Activated T-cell treated with anti-CD3 and anti-CD28 coated beads, Interleukin-2, amount 50 U/mL, for 48 hours (primary cell): ENCODE data around the gene HLF.

Source experiments
- DNase-seq, 2 experiments: peaks; one replicate each; pipeline ENCODE4 v3.0.0-alpha.2; 2020

The HLF gene

GRCh38 chr17:55258578-55259135 is 6.1 kb upstream of the HLF start:
- no peak for DNase-seq

DNA sequence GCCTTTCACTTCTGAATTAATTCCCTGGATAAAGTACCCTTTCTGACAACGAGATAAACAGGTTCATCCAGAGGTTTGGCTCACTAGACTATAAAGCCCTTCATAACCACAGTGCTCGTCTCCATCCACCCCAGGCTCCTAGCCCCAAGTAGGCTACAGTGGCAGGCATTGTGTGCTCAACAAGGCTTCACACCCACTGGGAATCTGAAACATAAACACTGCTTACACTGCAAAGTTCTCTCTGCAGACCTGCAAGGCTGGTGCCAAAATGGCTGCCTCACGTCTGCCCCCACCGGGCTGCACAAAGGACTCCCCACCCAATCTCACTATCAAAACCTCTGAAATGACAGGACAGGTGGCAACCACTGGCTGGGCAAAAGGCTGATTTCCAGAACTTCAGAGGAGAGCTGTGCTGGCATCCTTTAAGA is 5.1 kb upstream of the HLF start:
- DNase-seq = no peak

- DNase-seq = no peak
These were observed 3.4 kb upstream of the HLF start for GRCh38 chr17:55261311-55261710.

GRCh38 chr17:55263569-55264277 is 1.0 kb upstream of the HLF start:
- DNase-seq = peak; percentile 19 to 26

- peak in 1 of 2 experiments; percentile 21 for DNase-seq
These were observed 499 bp upstream of the HLF start for GRCh38 chr17:55264278-55264644.

DNA sequence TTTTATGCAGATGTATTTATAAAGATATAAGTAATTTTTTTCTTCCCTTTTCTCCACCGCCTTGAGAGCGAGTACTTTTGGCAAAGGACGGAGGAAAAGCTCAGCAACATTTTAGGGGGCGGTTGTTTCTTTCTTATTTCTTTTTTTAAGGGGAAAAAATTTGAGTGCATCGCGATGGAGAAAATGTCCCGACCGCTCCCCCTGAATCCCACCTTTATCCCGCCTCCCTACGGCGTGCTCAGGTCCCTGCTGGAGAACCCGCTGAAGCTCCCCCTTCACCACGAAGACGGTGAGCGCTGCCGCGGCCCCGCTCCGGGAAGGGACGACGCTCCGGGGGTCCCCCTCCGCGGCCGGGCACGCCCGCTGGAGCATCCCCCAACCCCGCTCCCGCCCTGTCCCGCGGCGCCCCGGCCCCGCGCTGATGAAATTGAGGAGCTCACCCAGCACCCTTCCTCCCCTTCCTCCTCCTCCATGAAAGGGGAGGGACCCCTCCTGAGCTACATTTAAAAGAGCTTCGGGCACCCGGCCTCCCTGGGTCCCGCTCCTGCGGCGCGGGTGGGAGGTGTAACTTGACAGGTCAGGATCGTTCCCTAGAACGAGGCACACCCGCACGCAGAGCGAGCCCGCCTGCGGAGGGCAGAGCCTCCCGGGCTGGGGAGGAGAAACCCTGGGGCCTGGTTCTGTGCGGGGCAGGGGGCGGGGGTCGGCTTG is 706 bp downstream of the HLF start:
- peak; percentile 28 to 32 for DNase-seq

- peak in 1 of 2 experiments; percentile 24 for DNase-seq
These were observed 1.5 kb downstream of the HLF start for GRCh38 chr17:55266051-55266957.

DNA sequence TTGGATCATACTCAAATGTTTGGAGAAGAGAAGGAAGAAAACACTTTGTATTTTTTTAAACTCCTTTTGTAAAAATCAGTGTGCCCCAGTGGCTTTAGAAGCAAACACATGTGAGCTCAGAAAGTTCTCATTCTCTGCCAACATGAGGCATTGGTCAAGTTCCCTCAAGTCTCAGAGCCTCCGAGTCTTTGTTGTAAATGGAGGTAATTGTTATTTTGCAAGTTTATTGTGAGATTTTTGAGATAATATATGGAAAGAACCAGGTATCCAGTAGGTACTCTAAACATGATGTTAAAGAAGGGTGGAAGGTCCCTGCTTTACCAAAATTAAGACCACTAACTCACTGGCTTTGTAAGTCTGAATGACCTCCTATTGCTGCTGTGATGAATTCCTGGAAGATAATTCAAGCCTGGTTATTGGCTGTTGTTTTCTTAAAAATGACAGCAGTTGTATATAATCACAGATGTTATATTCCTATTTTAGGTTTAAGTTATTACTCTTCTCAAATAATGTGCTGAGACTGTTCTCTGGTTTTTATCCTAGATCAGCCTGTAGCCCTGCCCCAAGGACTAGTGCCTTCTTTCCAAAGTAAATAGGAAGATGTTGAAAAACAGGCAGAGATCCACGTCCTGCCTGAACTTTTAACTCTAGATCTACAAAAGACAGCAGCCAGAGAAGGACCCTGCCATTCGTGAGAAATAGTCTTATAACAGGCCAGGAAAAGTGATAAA is 2.4 kb downstream of the HLF start:
- no peak for DNase-seq

- no peak for DNase-seq
These were observed 3.3 kb downstream of the HLF start for GRCh38 chr17:55267777-55268648.

- no peak for DNase-seq
These were observed 4.1 kb downstream of the HLF start for GRCh38 chr17:55268649-55269480.

- no peak for DNase-seq
These were observed 5.1 kb downstream of the HLF start for GRCh38 chr17:55269894-55270293.

DNA sequence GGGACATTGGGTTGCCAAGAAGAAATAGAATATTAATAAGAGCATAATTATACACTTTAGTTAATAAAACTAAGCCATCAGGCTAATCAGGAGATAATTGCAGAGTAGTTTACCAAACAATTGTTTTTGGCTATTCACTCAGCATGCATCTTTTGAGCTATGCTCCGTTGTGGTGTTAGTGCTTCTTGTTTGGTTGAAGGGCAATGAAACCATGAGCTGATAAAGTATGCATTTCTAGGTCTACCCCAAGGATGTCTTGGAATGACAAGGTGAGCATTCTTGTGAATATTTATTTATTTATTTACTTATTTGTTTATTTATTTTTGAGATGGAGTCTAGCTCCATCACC is 6.4 kb downstream of the HLF start:
- DNase-seq = no peak

DNA sequence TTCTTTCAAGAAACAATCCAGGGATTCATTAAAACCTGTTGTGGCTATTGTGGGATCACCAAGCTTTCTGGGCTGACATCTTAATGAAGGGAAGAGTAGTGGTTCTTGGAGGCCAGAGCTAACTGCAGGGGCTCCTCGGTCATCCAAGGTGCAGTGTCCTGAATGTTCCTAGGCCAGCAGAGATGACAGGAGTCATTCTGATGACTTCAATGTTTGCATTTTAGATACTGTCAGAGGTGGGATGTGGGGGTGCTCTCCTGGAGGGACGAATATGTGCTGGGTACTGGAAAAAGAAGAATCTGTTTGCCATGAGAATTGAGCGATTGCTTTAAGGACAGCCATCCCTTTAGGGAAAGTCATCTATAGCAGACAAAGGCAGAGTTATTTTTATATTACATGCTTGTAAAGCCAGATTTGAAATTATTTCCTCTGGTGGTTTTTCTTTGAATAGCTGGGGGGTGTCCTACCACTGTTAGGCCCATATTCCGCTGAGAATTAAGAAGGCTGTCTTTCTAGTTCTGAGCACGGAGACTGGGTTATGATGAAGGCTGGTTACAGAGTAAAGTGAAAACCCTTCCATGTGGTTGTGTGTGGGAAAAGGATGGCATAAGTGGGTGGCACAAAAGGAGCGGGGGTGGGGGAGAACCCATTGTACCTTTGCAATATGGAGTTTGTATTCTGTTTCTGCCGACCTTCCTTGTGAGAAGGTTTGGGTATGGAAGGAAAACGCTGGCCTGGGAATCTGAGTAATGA is 7.4 kb downstream of the HLF start:
- no peak for DNase-seq

GRCh38 chr17:55272711-55273578 is 8.2 kb downstream of the HLF start:
- no peak for DNase-seq

- no peak for DNase-seq
These were observed 9.0 kb downstream of the HLF start for GRCh38 chr17:55273579-55274354.

- DNase-seq = no peak
These were observed 9.8 kb downstream of the HLF start for GRCh38 chr17:55274355-55275255.
